ENCODE measurements around the gene ELF5.

DNA sequence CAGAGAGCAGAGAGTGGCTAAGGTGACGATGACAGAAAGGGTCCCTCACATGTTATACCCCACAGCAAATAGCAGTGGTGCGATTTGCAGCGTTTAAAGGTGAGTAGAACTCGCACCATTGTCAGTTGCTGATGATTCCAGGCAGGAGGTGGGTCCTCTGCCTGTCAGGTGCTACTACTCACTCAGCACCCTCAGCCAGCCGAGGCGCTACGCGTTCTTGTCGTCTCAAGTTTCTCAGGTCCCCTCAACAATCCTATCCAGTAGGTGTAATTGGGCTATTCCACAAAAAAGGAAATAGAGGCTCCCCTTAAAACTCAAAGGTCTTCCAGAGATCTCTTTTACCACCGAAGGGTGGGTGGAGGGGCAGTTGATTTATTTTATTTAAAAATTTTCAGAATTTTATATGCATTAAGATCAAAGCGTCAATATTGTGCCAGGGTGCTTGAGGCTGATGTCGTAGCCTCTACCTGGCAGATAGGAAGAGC lies 18.3 kb downstream of the ELF5 start:
- TF ChIP-seq, protein P1, sequence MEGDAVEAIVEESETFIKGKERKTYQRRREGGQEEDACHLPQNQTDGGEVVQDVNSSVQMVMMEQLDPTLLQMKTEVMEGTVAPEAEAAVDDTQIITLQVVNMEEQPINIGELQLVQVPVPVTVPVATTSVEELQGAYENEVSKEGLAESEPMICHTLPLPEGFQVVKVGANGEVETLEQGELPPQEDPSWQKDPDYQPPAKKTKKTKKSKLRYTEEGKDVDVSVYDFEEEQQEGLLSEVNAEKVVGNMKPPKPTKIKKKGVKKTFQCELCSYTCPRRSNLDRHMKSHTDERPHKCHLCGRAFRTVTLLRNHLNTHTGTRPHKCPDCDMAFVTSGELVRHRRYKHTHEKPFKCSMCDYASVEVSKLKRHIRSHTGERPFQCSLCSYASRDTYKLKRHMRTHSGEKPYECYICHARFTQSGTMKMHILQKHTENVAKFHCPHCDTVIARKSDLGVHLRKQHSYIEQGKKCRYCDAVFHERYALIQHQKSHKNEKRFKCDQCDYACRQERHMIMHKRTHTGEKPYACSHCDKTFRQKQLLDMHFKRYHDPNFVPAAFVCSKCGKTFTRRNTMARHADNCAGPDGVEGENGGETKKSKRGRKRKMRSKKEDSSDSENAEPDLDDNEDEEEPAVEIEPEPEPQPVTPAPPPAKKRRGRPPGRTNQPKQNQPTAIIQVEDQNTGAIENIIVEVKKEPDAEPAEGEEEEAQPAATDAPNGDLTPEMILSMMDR (IDR thresholded peaks at IDR 0.05; ENCODE audit: control extremely low read depth in 1 of 3, insufficient read depth in 1 of 3, low read depth in 1 of 3, low read length in 3 of 3): no peak
- TF ChIP-seq, protein P2, sequence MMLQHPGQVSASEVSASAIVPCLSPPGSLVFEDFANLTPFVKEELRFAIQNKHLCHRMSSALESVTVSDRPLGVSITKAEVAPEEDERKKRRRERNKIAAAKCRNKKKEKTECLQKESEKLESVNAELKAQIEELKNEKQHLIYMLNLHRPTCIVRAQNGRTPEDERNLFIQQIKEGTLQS (IDR thresholded peaks at IDR 0.05; ENCODE audit: insufficient read depth, low read depth, low read length): no peak
- TF ChIP-seq POLR2A (IDR thresholded peaks at IDR 0.05; ENCODE audit: control extremely low read depth in 1 of 2, low read depth in 2 of 2, low read length in 2 of 2): no peak
- no peak for TF ChIP-seq POLR2AphosphoS5 (IDR thresholded peaks at IDR 0.05; ENCODE audit: low read depth, low read length)
- TF ChIP-seq RFX5 (IDR thresholded peaks at IDR 0.05; ENCODE audit: borderline replicate concordance, low read depth, low read length): no peak
- TF ChIP-seq TAF7 (optimal IDR thresholded peaks at IDR 0.05; ENCODE audit: borderline replicate concordance, low read depth, low read length): no peak
- TF ChIP-seq EZH2 (IDR thresholded peaks at IDR 0.05; ENCODE audit: low read depth, low read length, severe bottlenecking): no peak
- TF ChIP-seq CREB1 (IDR thresholded peaks at IDR 0.05): no peak

Data from H1 (cell line).